GM12874 (cell line): ENCODE measurements around the gene EIF3I.
A peak's percentile ranks its signal among the peaks of the same experiment; 100 is the strongest.

Source experiments
- CTCF ChIP-seq: IDR thresholded peaks from 2 replicates; pipeline ENCODE4 v1.5.1; 2011; ENCODE audit warnings: low read depth, mild to moderate bottlenecking, control low read depth, low read length, moderate library complexity; ENCODE audit not compliant: insufficient read depth

Gene EIF3I

GRCh38 chr1:32228771-32229170 lies 6.6 kb downstream of the EIF3I start:
- no peak for TF ChIP-seq CTCF

GRCh38 chr1:32231843-32232432 lies 9.7 kb downstream of the EIF3I start:
- TF ChIP-seq CTCF, result no peak

- no peak for TF ChIP-seq CTCF
Observed at GRCh38 chr1:32232558-32233304, 10.5 kb downstream of the EIF3I start.

- no peak for TF ChIP-seq CTCF
Observed at GRCh38 chr1:32234792-32235191, 12.6 kb downstream of the EIF3I start.

- TF ChIP-seq CTCF, result no peak
Observed at GRCh38 chr1:32239337-32239736, 17.1 kb downstream of the EIF3I start.

GRCh38 chr1:32239790-32240139 lies 17.6 kb downstream of the EIF3I start:
- TF ChIP-seq CTCF, result no peak

- peak; percentile 34; the same call in 1 of the 2 replicates for TF ChIP-seq CTCF
Observed at GRCh38 chr1:32240140-32240951, 18.1 kb downstream of the EIF3I start.
